Endothelial cell of umbilical vein (primary cell): Measurements from ENCODE around the gene SYT17. TPM values are rescaled to one million over a fixed set of nuclear protein-coding genes. Genes with fewer than 3 reads are reported as not detected.

ENCODE experiments used
- BruUV-seq: library from RNA; stranded (reverse); fragments of 400-500 nt; replicated peaks from 2 replicates; lab custom pipeline; 2021; lab: Mats Ljungman, UMichigan
- CTCF ChIA-PET: fragments of 300-600, 350-600 bp; sonication (Branson Sonifier 250); formaldehyde crosslinking; loops from one replicate; lab custom pipeline; 2021; ENCODE audit warnings: antibody characterized with exemption, inconsistent platforms; lab: Charles Lee
- POLR2A ChIA-PET: fragments of 300-600, 350-600 bp; sonication (Branson Sonifier 250); formaldehyde crosslinking; loops from one replicate; lab custom pipeline; 2021; ENCODE audit warnings: antibody characterized with exemption, inconsistent platforms; lab: Charles Lee
- DNase-seq: peaks from one replicate; pipeline ENCODE4 v3.0.0-alpha.2; 2011; ENCODE audit warnings: low read depth, low spot score
- FAIRE-seq: peaks from 2 replicates; lab custom pipeline; 2011; peaks lifted over from hg19 to GRCh38; lab: Jason Lieb, UNC
- H2AFZ ChIP-seq: 2 replicates; pipeline ENCODE4 v1.6.0; 2012; ENCODE audit warnings: low read depth, low read length, control low read depth, inconsistent platforms
- H3K27ac ChIP-seq: 2 replicates; pipeline ENCODE4 v1.5.1; 2011; ENCODE audit warnings: low read depth, mild to moderate bottlenecking, control low read depth, low read length, moderate library complexity; ENCODE audit not compliant: insufficient read depth
- H3K27me3 ChIP-seq, 2 experiments: 2 replicates each; pipeline versions ENCODE4 v1.6.0 to v1.6.1; 2011; ENCODE audit warnings: low read length in 2 of 2, mixed read lengths in 1 of 2; ENCODE audit not compliant: control insufficient read depth in 2 of 2, insufficient read depth in 2 of 2
- H3K36me3 ChIP-seq, 2 experiments: 2 replicates in 1 of 2; 3 replicates in 1 of 2; pipeline ENCODE4 v1.5.1; 2011; ENCODE audit warnings: low read length in 2 of 2, mild to moderate bottlenecking in 1 of 2, moderate library complexity in 1 of 2; ENCODE audit not compliant: control insufficient read depth in 2 of 2, insufficient read depth in 2 of 2; ENCODE audit errors: extremely low read depth in 1 of 2
- H3K4me1 ChIP-seq: 3 replicates; pipeline ENCODE4 v1.5.1; 2011; ENCODE audit warnings: mild to moderate bottlenecking, low read length; ENCODE audit not compliant: control insufficient read depth, insufficient read depth; ENCODE audit errors: extremely low read depth
- H3K4me2 ChIP-seq: 2 replicates; pipeline ENCODE4 v1.6.1; 2011; ENCODE audit warnings: low read length, control low read depth, mixed read lengths; ENCODE audit not compliant: insufficient read depth
- H3K4me3 ChIP-seq, 3 experiments: fragments of 200-600 bp in 1 of 3; sonication (generic), shearing (Covaris generic) in 1 of 3; replicated peaks in 1 of 3; 2 replicates each; pipeline ENCODE4 v1.5.1; 2011 to 2016; ENCODE audit warnings: control low read depth in 3 of 3, low read length in 3 of 3, mild to moderate bottlenecking in 2 of 3, inconsistent platforms in 1 of 3, low read depth in 1 of 3, moderate library complexity in 1 of 3; ENCODE audit not compliant: insufficient read depth in 1 of 3
- H3K79me2 ChIP-seq: 2 replicates; pipeline ENCODE4 v1.6.0; 2012; ENCODE audit warnings: low read length, inconsistent platforms; ENCODE audit not compliant: control insufficient read depth, insufficient read depth
- H3K9ac ChIP-seq: replicated peaks from 2 replicates; pipeline ENCODE3; 2011; ENCODE audit warnings: low read length, control low read depth; ENCODE audit not compliant: insufficient read depth; ENCODE audit errors: extremely low read depth
- H3K9me1 ChIP-seq: replicated peaks from 3 replicates; pipeline ENCODE4 v1.6.0; 2011; ENCODE audit warnings: mild to moderate bottlenecking, low read length; ENCODE audit not compliant: control insufficient read depth, insufficient read depth; ENCODE audit errors: extremely low read depth
- H3K9me3 ChIP-seq: replicated peaks from 2 replicates; pipeline ENCODE4 v1.5.1; 2012; ENCODE audit warnings: low read length, inconsistent platforms; ENCODE audit not compliant: control insufficient read depth, insufficient read depth
- H4K20me1 ChIP-seq: replicated peaks from 2 replicates; pipeline ENCODE3; 2011; ENCODE audit warnings: mild to moderate bottlenecking, low read length; ENCODE audit not compliant: control insufficient read depth, insufficient read depth; ENCODE audit errors: extremely low read depth
- CTCF ChIP-seq, 2 donors: IDR thresholded peaks; 1 replicate in 1 of 2; 2 replicates in 1 of 2; pipeline ENCODE4 v1.5.1; 2011; ENCODE audit warnings: low read length in 2 of 2, mild to moderate bottlenecking in 2 of 2, moderate library complexity in 2 of 2, control low read depth in 1 of 2, inconsistent platforms in 1 of 2, low read depth in 1 of 2; ENCODE audit not compliant: insufficient read depth in 1 of 2; ENCODE audit errors: extremely low read depth in 1 of 2
- EZH2 ChIP-seq: IDR thresholded peaks from 2 replicates; pipeline ENCODE4 v1.6.1; 2012; ENCODE audit warnings: borderline replicate concordance, low read depth, mild to moderate bottlenecking, moderate library complexity, low read length, inconsistent platforms; ENCODE audit not compliant: severe bottlenecking
- FOS ChIP-seq: IDR thresholded peaks from 2 replicates; pipeline ENCODE4 v1.6.1; 2011; ENCODE audit warnings: mild to moderate bottlenecking, low read length, moderate library complexity, borderline replicate concordance; ENCODE audit not compliant: insufficient read depth
- GATA2 ChIP-seq: IDR thresholded peaks from 2 replicates; pipeline ENCODE4 v1.7.0; 2011; ENCODE audit warnings: low read depth, mild to moderate bottlenecking, moderate library complexity, mixed read lengths, low read length; ENCODE audit not compliant: insufficient read length, insufficient read depth
- JUN ChIP-seq: IDR thresholded peaks from 2 replicates; pipeline ENCODE4 v1.6.1; 2011; ENCODE audit warnings: borderline replicate concordance, low read depth; ENCODE audit not compliant: insufficient read length, insufficient read depth
- MAX ChIP-seq: IDR thresholded peaks from 2 replicates; pipeline ENCODE4 v1.6.1; 2011; ENCODE audit not compliant: insufficient read depth, insufficient read length
- MYC ChIP-seq: IDR thresholded peaks from one replicate; pipeline ENCODE4 v1.6.1; 2011; ENCODE audit warnings: mild to moderate bottlenecking, low read depth, low read length
- POLR2A ChIP-seq: IDR thresholded peaks from 2 replicates; pipeline ENCODE4 v1.6.1; 2012; ENCODE audit warnings: low read depth, mild to moderate bottlenecking, control low read depth, low read length
- POLR2AphosphoS5 ChIP-seq: IDR thresholded peaks from 2 replicates; pipeline ENCODE4 v1.6.1; 2012; ENCODE audit warnings: low read depth, mild to moderate bottlenecking, control low read depth, low read length, moderate library complexity; ENCODE audit not compliant: insufficient read depth
- dilution Hi-C: fragments of 300-500 bp; cut with MboI; formaldehyde crosslinking; loops from one replicate; pipeline ENCODE4 v1.15.0; 2019; ENCODE audit warnings: low sequenced_read_pairs; ENCODE audit not compliant: extremely low pct_ligation_motif_present
- intact Hi-C: fragments of 100-400 bp; cut with micrococcal nuclease; formaldehyde crosslinking; loops from one replicate; pipeline ENCODE4 v1.10.0; 2022
- polyA plus RNA-seq, 4 experiments: library from polyadenylated mRNA; depleted of rRNA in 3 of 4; stranded (reverse) in 3 of 4; unstranded in 1 of 4; fragments of >200 nt; gene quantifications; 2 replicates each; pipeline versions ENCODE4 v1.2.1 to v1.2.3, GENCODE V29; 2011 to 2012; ENCODE audit warnings: missing spikeins in 1 of 4
- total RNA-seq: library from RNA; stranded (reverse); gene quantifications from 2 replicates; pipeline ENCODE4 v1.2.3, GENCODE V29; 2021

Gene SYT17
- total and polyA plus RNA-seq, 2 donors (not counting 3 experiments of a cell fraction or from before 2014, with no cell fraction given), result 1.9 to 4.2 TPM

GRCh38 chr16:19127674-19128131, 40.3 kb upstream of the SYT17 start:
- intact Hi-C loops, result no loop called here
- BruUV-seq, result no TSS peak
- H3K9me1 ChIP-seq, result no peaks in the 10 kb centered on the region
- no peak for DNase-seq
- no peaks in the 10 kb centered on the region for H3K79me2 ChIP-seq
- CTCF ChIA-PET, result interaction anchor here (1.0 to 1.1 kb wide), 3 partner anchors 10 to 52 kb away, joined by 3 read pairs; no protein-coding TSS in a partner anchor
- H3K27me3 ChIP-seq, result no peaks in the 10 kb centered on the region
- peaks cover 22% of the 10 kb centered on the region for H3K4me1 ChIP-seq
- no peaks in the 10 kb centered on the region for H3K36me3 ChIP-seq
- no peak for TF ChIP-seq POLR2A
- TF ChIP-seq MAX, result no peak
- no peak for TF ChIP-seq JUN
- TF ChIP-seq CTCF (IDR thresholded peaks at IDR 0.05; ENCODE audit: extremely low read depth in 1 of 2, insufficient read depth in 1 of 2, low read depth in 1 of 2, low read length in 2 of 2), result no peak
- no peak for TF ChIP-seq POLR2AphosphoS5
- no peak for TF ChIP-seq EZH2
- no peak for TF ChIP-seq MYC
- no peak for TF ChIP-seq FOS
- TF ChIP-seq GATA2, result no peak
- H3K9me3 ChIP-seq, result no peaks in the 10 kb centered on the region
- dilution Hi-C loops, result no loop called here
- no peak overlapping the region for H3K4me2 ChIP-seq
- H2AFZ ChIP-seq, result no peak overlapping the region
- no peak for FAIRE-seq
- H3K9ac ChIP-seq, result no peak overlapping the region
- no peaks in the 10 kb centered on the region for H4K20me1 ChIP-seq
- no peak overlapping the region for H3K27ac ChIP-seq
- no peak overlapping the region for H3K4me3 ChIP-seq
- POLR2A ChIA-PET, result no interaction called here
